ENCODE results near the gene DIAPH1. TPM values are rescaled to one million over a fixed set of nuclear protein-coding genes. Genes with fewer than 3 reads are reported as not detected.

The DIAPH1 gene
- polyA plus RNA-seq, 10 donors = 24.3 to 34.3 (median 27.6) TPM

DNA sequence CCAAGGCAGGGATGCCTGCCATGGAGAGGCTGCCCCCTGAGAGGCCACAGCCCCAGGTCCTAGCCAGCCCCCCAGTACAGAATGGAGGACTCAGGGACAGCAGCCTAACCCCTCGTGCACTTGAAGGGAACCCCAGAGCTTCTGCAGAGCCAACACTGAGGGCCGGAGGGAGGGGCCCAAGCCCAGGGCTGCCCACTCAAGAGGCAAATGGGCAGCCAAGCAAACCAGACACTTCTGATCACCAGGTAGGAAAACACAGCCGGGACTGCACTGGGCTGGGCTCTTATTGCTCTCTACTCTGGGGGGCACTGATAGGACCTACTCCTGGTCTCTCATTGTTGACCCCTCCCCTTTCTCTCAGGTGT lies 21.2 kb upstream of the DIAPH1 start:
- DNase-seq = no peak

DNA sequence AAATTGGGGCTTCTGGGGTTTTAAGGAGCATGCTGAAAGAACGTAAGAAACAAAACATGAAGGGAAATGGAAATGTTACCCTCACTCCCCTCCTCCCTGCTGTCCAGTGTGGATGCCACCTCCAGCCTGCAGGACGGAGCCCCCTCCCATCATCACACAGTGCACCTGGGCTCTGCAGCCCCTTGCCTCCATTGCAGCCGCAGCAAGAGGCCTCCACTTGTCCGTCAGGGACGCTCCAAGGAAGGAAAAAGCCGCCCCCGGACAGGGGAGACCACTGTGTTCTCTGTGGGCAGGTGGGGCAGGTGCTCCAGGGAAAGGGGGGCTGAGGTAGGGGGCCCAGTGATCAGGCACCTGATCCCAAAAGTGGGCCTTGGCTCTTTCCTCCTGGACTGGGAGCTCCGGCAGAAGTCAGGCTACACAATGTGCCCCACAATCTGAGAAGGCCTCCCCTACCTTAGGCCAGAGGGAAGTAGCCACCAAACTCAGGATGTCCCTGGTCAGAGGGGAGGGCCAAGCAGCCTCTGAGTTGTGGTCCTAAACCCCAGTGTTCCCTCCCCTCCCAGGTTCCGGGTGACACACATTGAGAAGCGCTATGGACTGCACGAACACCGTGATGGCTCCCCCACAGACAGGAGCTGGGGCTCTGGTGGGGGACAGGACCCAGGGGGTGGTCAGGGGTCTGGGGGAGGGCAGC lies 20.7 kb upstream of the DIAPH1 start:
- no peak for DNase-seq

DNA sequence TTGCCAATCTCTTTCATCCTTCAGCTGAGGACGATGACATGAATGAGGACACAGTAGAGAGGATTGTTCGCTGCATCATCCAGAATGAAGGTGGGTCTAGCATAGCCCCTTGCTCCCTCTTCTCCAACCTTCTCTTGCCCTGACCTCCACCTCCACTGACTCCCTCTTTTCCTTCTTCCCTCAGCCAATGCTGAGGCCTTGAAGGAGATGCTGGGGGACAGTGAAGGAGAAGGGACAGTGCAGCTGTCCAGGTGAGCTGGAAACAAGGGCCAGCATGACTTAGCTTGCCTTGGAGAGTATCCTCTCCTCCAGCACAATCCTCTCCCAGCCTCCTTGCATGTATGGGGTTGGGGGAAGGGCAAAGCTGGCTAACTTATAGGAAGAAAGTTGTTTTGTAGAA lies 20.0 kb upstream of the DIAPH1 start:
- DNase-seq = no peak

DNA sequence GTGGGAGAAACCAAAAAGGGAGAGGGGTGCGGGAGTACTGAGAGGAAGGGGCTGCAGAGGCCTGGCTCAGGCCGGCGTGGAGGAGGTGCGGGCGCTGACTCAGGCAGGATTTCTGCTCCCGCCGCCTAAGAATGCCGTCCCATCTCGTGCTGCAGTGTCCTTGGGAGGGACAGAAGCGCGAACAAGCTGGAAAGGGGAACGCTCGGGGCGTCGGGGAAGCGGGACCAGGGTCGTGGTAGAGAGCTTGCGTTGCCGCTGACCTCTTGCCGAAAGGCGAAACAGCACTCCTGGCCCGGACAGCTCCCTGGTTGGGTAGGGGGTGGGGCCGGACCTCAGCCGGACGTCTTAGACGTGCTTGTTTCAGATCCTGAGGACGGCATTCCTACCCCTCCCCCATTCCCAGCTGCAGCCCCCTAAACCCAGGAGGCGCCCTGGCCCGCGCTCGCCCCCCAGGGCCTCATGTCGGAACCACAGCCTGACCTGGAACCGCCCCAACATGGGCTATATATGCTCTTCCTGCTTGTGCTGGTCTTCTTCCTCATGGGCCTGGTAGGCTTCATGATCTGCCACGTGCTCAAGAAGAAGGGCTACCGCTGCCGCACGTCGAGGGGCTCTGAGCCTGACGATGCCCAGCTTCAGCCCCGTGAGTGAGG lies 19.1 kb upstream of the DIAPH1 start:
- DNase-seq = peak in 2 of 3 donors; percentile 56 to 81

DNA sequence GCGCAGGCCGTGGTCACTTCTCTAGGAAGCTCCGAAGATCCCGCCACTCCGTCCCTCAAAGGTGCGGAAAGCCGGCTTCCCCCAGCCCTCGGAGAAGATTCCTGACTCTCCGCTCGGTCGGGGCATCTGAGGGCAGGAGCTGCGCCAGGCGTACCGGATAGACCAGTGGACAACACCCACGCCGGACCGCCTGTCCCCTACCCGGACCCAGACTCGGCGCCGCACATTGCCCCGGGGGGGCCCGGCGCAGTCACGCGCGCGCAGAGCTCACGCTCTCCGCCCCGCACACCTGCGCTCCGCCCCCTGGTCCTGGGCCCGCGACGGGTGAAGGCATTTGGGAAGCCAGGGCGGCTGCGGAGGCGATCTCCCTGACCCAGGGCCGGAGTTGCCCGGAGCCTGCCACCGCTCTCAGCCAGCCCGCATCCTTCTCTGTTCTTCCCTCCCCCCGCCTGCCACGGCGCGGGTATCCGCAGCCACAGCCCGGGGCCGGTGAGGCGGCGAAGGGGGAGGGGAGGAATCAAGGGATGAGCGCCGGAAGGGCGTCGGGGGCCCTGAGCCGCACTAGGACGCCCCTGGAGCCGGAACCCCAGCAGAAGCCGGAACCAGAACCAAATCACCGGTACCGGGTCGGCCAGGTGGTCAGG lies 18.4 kb upstream of the DIAPH1 start:
- DNase-seq = peak in 1 of 3 donors; percentile 32

DNA sequence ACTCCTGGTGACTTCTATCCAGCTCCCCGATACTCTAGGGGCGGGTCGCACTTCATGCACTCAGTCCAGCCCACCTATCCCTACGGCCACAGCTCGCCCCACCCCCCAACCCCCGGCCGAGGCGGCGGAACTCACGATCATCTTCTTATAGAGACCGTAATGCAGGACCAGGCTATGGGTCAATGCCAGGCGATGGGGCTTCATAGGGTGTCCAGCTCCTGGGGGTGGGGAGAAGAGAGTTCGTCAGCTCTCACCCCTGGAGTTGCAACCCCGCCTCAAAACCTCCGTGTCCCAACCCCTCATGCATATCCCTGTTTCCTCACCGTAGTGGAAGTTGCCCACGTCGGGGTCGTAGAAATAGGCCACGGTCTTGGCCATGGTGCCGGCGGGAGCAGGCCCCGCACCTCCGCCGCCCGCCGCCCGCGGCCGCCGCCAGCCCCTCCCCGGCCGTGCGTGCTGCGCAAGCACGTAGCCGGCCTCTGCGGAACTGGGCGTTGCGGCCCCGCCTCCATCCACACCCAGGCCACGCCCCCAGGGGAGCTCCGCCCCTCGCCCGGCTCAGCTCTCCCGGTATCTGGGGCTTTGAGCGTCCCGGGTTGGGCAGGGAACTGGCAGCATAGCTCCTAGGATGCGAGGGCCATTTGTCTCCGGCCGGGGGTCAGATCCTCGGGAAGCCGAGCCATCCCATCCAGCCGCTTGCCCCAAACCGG lies 17.8 kb upstream of the DIAPH1 start, which contains the start of the genes HDAC3 and RELL2:
Gene HDAC3 (minus strand): TSS at position 437 of the 710 bp plus-strand sequence. CDS start 59 bp downstream, at position 378.
Gene RELL2 (plus strand): TSS at position 585 of the 710 bp plus-strand sequence. CDS start 1,229 bp downstream, outside the sequence.
- DNase-seq = peak; percentile 88 to 96 (median 93)

DNA sequence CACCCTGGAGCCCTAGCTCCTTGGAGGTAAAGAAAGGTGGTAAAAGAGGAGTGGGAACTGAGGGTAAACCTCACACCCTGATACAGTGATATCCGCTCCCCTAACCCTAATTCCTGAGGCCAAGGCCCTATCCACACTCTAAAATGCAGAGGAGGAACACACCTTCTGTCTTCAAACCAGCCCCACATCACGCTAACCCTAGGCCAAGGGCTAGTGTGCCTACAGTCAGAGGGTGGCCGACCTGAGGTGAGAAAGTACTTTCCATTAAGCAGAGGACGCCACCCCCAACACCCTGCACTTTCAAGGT lies 17.3 kb upstream of the DIAPH1 start:
- DNase-seq = no peak

DNA sequence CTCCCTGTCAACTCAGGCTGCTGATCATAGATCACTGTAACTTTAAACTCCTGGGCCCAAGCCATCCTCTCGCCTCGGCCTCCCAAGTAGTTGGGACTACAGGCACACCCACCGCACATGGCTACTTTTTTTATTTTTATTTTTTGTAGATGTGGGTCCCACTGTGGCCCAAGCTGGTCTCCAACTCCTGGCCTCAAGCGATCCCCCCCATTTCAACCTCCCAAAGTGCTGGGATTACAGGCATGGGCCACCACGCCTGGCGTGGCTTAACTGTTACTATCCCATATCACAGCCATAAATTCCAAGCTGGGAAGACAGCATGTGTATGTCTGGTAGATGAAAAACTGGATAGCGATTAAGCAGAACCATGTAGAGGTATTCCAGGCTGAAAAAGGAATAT lies 16.8 kb upstream of the DIAPH1 start:
- no peak for DNase-seq

DNA sequence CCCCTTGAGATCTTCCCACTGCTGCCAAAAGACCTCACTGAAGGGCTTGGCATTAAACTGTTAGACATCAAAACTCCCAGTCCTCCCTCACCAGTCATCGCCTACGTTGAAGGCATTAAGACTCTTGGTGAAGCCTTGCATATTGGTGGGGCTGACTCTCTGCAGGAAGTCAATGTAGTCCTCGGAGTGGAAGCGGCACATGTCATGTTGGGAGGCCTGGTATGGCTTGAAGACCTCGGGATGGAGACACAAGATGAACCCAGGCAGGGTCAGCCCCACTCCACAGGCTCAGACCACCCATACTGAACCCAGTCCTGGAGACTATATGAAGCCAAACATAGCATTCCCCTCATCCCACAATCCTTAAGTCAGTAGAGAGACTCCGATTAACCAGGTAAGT lies 15.9 kb upstream of the DIAPH1 start:
- DNase-seq = no peak

DNA sequence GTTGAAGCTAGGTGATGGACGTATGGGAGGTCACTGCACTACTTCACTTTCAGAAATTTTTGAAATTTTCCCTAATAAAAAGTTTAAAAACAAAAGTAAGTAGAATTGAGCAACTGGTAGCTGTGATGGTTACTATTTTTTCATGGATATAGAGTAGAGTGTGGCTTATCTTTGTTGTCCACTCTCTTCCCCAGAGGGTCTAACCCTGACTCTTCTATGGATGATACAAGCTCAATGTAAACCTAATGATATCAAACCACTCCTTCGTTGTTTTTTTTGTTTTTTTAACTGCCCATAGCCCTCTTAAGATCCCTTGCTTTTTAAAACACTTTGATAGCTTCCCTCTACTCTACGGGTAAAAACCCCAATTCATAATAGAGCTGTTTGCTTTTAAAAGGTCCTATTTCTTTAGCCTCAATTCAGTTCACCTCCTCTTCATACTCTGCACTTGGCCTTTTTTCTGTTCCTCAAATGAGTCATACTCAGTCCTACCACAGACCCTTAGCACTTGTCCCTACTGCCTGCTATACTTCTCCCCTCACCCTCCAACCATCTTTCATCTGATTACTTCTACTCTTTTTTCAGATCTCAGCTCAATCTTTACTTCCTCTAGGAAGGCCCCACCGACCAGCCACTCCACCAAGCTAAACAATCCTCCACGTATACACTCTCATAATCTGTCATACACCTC lies 15.2 kb upstream of the DIAPH1 start:
- DNase-seq = no peak

DNA sequence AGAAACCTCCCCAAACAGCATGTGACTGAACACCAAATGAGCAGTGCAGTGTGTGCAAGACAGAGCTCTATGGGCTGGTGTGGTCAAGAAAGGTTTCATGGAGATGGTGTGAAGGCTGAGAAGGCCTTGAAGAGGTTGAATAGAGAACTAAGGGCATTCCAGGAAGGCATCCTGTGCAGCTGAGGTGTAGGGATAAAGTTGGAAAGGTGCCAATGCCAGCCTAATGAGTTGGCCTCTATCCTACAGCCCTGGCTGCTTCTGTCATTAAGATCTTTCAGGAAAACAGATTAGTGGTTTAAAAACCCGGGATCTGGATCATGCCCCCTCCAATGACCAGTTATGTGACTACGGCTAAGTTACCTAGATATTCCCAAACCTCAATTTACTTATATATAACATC lies 13.8 kb upstream of the DIAPH1 start:
- no peak for DNase-seq

DNA sequence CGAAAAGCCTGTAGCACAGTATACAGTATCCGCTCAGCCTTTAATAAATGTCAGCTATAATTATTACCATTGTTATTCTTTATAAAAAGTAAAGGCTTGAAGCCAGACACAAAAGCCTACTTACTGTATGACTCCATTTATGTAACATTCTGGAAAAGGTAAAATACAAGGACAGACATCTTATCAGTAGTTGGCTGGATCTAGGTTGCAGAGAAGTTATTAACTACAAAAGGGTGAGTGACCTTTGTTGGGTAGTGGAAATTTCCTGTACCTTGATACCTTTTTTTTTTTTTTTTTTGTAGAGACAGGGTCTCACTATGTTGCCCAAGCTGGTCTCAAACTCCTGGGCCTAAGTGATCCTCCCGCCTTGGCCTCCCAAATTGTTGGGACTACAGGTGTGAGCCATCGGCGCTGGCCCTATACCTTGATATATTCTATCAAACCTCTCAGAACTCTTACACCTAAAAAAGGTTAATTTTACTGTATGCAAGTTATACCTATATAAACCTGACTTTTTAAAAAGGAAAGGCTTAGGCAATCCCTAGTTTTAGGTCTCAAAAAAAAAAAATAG lies 11.9 kb upstream of the DIAPH1 start:
- no peak for DNase-seq

DNA sequence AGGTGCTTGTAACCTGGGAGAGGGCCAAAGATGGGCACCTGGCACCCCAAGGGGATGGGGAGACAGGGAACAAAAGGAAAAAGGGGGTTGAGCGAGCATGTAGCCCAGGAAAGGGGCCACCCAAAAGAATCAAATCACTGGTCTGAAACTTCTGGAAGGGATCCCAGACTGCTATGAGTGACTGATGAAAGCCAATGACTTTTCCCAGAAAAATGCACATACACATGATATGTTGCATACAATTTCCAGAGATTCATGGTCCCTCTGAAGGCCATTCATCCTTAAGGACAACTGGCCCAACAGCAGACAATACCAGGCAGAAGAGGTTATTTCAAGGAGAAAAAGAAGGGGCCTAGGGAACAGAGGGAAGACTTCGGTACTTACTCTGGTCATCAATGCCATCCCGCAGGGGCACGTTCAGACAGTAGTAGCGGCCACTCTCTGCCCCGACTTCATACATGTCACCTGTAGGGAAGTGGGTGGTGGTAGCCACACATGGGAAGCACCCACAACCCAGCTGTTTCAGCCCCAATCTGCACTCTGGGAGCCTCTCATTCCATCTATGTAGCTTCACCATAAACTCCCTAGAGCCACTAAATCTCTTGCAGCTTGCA lies 9.5 kb upstream of the DIAPH1 start:
- DNase-seq = no peak

DNA sequence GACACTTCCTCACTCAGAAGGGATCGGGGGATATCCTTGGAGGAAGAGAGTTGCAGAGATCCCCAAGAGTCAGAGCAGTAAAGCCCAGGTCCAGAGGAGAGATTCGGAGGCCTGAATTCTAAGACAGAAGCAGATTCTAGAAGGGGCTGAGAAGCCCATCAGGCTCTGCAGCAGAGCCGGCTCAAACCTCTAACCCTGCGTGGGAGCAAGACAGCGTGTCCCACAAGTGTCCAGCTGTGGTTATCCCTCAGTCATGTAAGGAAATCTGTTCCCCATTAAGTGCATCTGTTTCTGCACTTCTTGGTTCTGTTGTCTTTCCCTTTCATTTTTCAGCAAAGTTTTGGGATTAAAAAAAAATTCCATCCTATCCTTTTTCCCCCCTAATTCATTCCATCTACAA lies 4.8 kb upstream of the DIAPH1 start:
- peak in 1 of 3 donors; percentile 64 for DNase-seq

DNA sequence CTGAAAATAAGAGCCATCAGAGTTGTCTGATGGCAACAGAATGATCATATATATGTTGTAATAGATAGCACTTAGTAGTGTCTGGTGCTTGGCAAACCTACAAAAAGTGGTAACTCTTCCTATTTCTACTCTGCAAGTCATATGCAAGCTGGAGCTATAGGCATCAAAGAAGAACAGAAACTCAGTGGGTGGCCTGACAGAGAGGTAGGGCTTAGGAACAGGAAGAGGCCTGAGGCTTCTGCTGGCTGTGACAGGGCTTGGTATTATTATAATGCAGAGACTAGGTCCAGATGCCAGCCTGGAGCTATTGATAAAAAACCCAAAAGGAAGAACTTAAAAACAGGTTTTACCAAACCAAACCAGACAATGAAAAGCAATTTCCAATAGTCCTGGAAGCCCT lies 4.4 kb upstream of the DIAPH1 start:
- peak in 1 of 3 donors; percentile 40 for DNase-seq

DNA sequence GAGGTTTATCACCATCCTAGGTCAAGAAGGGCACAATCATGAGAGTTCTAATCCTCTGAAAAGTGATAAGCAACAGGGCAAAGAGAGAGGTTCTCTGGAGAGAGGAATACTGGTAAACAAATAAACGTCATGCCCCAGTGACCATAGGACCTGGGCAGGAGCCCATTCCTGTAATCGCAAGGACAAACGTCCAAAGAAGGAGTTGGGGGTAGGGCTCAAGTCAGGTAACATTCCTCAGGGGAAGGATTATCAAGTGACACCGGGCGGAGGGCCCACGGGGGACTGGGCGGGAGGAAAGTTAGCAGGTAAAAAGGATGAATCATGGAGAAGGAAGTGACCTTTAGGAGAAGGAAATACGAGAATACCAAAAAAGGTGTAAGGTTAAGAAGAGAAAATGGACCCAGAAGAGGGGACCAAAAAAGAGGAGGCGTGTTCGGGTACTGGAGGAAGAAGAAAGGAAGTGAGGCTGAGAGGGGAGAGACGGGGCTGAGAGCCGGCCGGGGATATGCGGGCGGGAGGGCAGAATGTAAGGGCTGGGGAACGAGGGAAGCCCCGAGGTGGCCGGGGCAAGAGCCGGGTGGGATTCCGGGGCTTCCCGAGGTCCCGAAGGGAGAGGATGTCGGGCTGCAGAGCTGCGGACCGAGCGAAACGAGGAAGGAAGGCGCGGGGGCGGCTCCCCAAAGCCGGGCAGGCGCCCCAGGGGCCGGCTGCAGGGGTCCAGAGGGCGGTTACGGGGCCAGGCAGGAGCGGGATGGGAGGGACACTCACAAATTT lies 583 bp downstream of the DIAPH1 start:
- peak in 2 of 3 donors; percentile 46 to 71 for DNase-seq

DNA sequence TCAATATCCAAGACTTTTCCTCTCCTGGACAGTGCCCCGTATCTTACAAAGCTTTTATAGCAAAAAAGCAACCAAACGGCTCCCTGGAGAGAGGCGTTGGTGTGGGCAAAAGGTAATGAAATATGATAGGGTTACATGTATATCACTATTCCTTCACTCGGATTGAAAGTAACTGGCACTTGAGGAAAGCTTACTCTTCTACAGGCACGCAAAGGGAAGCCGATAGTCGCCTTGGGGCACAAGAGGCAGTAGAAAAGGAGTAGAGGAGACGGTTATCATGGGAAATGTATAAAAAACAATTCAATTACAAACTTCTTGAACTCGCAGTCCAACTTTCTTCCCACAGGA lies 1.1 kb downstream of the DIAPH1 start:
- DNase-seq = peak in 1 of 3 donors; percentile 32

DNA sequence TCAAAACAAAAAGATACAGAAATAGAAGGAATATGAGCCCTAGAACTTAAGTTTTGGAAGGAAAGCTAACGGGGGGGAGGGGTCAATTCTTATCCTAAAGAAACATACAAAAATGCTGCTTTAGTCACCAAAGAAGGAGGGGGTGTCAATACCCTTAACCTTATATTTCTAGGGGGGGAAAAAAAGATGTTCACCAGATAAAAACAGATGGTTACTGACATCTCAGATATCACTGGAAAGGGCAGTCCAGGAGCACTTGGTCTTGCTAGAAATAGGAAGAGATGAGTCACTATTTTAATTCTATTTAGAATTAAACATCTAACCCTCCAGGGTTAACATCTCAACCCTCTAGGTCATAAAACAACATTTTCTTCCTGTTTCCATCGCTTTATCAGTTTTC lies 1.7 kb downstream of the DIAPH1 start:
- DNase-seq = no peak

DNA sequence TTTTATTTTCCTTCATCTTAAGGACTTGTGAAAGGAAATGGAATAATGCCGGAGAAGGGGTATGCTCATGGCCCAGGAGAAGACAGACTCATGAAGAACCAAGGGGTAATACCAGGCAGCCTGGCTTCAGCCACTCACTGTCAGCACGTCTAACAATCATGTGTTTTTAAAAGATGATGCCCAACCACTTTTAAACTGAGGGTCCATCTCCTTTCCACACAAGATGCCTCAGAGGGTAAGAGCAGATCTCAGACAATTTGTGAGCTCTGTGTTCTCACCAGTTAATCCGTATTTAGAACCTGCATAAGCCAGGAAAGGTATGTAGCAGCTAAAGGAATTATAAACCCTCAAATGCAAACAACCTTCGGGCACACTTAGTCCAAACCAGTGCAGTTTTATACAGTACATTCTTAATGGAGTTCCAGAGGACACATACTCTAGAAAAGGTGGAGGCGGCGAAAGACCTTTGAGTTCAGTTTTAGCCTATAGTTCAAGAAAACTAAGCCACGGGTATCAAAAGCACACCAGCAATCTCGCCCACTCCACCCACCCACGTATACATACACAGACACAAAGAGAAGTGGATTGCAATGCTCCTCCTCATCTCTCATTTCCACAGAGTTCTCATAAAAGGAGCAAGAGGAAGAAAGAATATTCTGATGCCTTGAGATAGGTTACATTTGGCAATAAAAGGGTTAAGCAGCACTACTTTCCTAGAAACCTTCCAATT lies 2.6 kb downstream of the DIAPH1 start:
- DNase-seq = no peak

DNA sequence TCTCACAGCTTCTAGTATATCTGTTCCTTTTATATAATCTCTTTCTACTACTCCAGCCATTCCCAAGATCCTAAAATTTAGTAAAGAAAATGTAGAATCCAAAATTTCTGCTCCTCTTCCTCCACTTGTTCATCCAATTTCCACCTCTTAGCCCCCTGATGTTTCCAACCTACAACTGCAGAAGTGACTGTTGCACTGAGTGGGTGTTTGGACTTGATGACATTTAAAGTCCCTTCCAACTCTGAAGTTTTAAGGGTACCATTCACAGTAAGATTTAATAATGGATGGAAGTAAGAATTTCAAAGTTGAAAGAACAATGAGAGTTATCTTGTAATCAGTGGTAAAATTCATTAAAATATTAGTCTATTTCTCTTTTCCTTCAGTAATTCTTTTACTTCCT lies 5.5 kb downstream of the DIAPH1 start:
- no peak for DNase-seq

Measured in muscle of back (tissue), 11 donors.